Measurements from ENCODE around the gene ZFHX3.

GRCh38 chr16:72793017-72793416 lies 254.9 kb downstream of the ZFHX3 start:
- TF ChIP-seq CEBPB (IDR thresholded peaks at IDR 0.05) (no peak), MAX (IDR thresholded peaks at IDR 0.05) (no peak), TAF1 (IDR thresholded peaks at IDR 0.05; ENCODE audit: low read depth) (no peak), USF1 (IDR thresholded peaks at IDR 0.05) (no peak), RAD21 (IDR thresholded peaks at IDR 0.05; ENCODE audit: low read depth) (no peak), EP300 (IDR thresholded peaks at IDR 0.05; ENCODE audit: borderline replicate concordance) (no peak), CREB1 (IDR thresholded peaks at IDR 0.05; ENCODE audit: low read depth) (no peak), REST (IDR thresholded peaks at IDR 0.05; ENCODE audit: low read depth) (no peak), FOXM1 (IDR thresholded peaks at IDR 0.05; ENCODE audit: borderline replicate concordance, low read depth) (no peak), TEAD4 (IDR thresholded peaks at IDR 0.05) (no peak)
